HFFc6 (cell line): ENCODE results near the gene GRIN2A. TPM values are rescaled to one million over a fixed set of nuclear protein-coding genes. Genes with fewer than 3 reads are reported as not detected.

Experiments
- DNase-seq: peaks from one replicate; pipeline ENCODE4 v3.0.0-alpha.2; 2018
- H3K27ac Mint-ChIP-seq: 2 replicates; pipeline ENCODE4 v1.8.0; 2020; ENCODE audit warnings: mild to moderate bottlenecking, mixed read lengths
- H3K27me3 Mint-ChIP-seq: 2 replicates; pipeline ENCODE4 v1.8.0; 2021; ENCODE audit warnings: mild to moderate bottlenecking, moderate library complexity, mixed read lengths; ENCODE audit not compliant: insufficient read depth
- H3K36me3 Mint-ChIP-seq: 2 replicates; pipeline ENCODE4 v1.8.0; 2021; ENCODE audit warnings: low read depth, mixed read lengths
- H3K4me1 Mint-ChIP-seq: 2 replicates; pipeline ENCODE4 v1.8.0; 2020; ENCODE audit warnings: low read depth, mixed read lengths
- H3K4me3 Mint-ChIP-seq: 2 replicates; pipeline ENCODE4 v1.8.0; 2020; ENCODE audit warnings: mild to moderate bottlenecking, moderate library complexity, mixed read lengths
- H3K9me3 Mint-ChIP-seq: 2 replicates; pipeline ENCODE4 v1.8.0; 2020; ENCODE audit warnings: mild to moderate bottlenecking, mixed read lengths
- CTCF ChIP-seq: fragments of 200-600 bp; sonication (generic); IDR thresholded peaks from 2 replicates; pipeline ENCODE4 v1.5.0; 2021; ENCODE audit warnings: antibody characterized with exemption, mild to moderate bottlenecking
- total RNA-seq, 6 experiments: library from RNA; stranded (reverse); fragmentation: NEBNext Ultra II Directional; extraction: Animal tissue kit (Norgen Biotek cat#: 25700); gene quantifications; 2 replicates in 1 of 6; 3 replicates in 5 of 6; pipeline ENCODE4 v1.2.3, GENCODE V29; 2021

Gene GRIN2A
- total RNA-seq, 6 experiments from 2014 or later: 0.02 to 0.18 (median 0.08) TPM; not detected in 1

- TF ChIP-seq CTCF: no peak
- H3K36me3 Mint-ChIP-seq: peaks cover 3% of the 10 kb centered on the region; the same call in 1 of the 2 replicates
- no peaks in the 10 kb centered on the region for H3K9me3 Mint-ChIP-seq
- no peak for DNase-seq
- no peaks in the 10 kb centered on the region for H3K4me1 Mint-ChIP-seq
- H3K4me3 Mint-ChIP-seq: no peak overlapping the region
- peaks cover 10% of the 10 kb centered on the region for H3K27me3 Mint-ChIP-seq
- no peak overlapping the region for H3K27ac Mint-ChIP-seq
These were observed 45.3 kb downstream of the GRIN2A start for GRCh38 chr16:10136916-10137315.

GRCh38 chr16:10130538-10130937 lies 51.7 kb downstream of the GRIN2A start:
- no peak for DNase-seq
- Mint-ChIP-seq H3K36me3 (peaks cover 3% of the 10 kb centered on the region; the same call in 1 of the 2 replicates), H3K9me3 (no peaks in the 10 kb centered on the region), H3K27ac (no peak overlapping the region), H3K27me3 (peaks cover 8% of the 10 kb centered on the region), H3K4me3 (no peak overlapping the region), H3K4me1 (peaks cover 49% of the 10 kb centered on the region)
- no peak for TF ChIP-seq CTCF

GRCh38 chr16:10128397-10129258 lies 53.6 kb downstream of the GRIN2A start:
- H3K9me3 Mint-ChIP-seq: no peaks in the 10 kb centered on the region
- no peak for DNase-seq
- peaks cover 4% of the 10 kb centered on the region for H3K27me3 Mint-ChIP-seq
- H3K4me3 Mint-ChIP-seq: no peak overlapping the region
- 0 out of 2 replicates have a peak overlapping the region, but pooled peaks have one; percentile 11 for H3K27ac Mint-ChIP-seq
- peaks cover 3% of the 10 kb centered on the region; the same call in 1 of the 2 replicates for H3K36me3 Mint-ChIP-seq
- H3K4me1 Mint-ChIP-seq: peaks cover 52% of the 10 kb centered on the region
- no peak for TF ChIP-seq CTCF

- no peaks in the 10 kb centered on the region; the same call in 1 of the 2 replicates for H3K27me3 Mint-ChIP-seq
- no peak for TF ChIP-seq CTCF
- no peaks in the 10 kb centered on the region for H3K36me3 Mint-ChIP-seq
- no peaks in the 10 kb centered on the region for H3K9me3 Mint-ChIP-seq
- H3K4me3 Mint-ChIP-seq: peak overlapping the region; percentile 45
- DNase-seq: peak; percentile 91
- peaks cover 72% of the 10 kb centered on the region for H3K4me1 Mint-ChIP-seq
- peak overlapping the region; percentile 67 for H3K27ac Mint-ChIP-seq
These were observed 55.5 kb downstream of the GRIN2A start for GRCh38 chr16:10126686-10127085.

GRCh38 chr16:10123141-10123540 lies 59.1 kb downstream of the GRIN2A start:
- peak; percentile 42 for DNase-seq
- Mint-ChIP-seq H3K36me3 (no peaks in the 10 kb centered on the region), H3K4me3 (peak overlapping the region; percentile 61), H3K9me3 (no peaks in the 10 kb centered on the region), H3K27ac (peak overlapping the region; percentile 45; the same call in 1 of the 2 replicates), H3K4me1 (peaks cover 55% of the 10 kb centered on the region), H3K27me3 (no peaks in the 10 kb centered on the region; the same call in 1 of the 2 replicates)
- TF ChIP-seq CTCF: no peak
